Smooth muscle cell of the brain vasculature (primary cell): ENCODE data around the gene RBM18.

Experiments
- DNase-seq: peaks from one replicate; pipeline ENCODE4 v3.0.0-alpha.2; 2012; ENCODE audit warnings: low read depth, low spot score

RBM18 gene, protein sequence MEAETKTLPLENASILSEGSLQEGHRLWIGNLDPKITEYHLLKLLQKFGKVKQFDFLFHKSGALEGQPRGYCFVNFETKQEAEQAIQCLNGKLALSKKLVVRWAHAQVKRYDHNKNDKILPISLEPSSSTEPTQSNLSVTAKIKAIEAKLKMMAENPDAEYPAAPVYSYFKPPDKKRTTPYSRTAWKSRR

GRCh38 chr9:122264360-122265148 is at the start of gene RBM18, which contains the start of gene MRRF:
RBM18 (minus strand) TSS chr9:122264840; CDS start chr9:122261492, 3,348 bp downstream.
MRRF (plus strand) TSS chr9:122264882; CDS start chr9:122270892, 6,010 bp downstream.
- peak; percentile 80 for DNase-seq

DNA sequence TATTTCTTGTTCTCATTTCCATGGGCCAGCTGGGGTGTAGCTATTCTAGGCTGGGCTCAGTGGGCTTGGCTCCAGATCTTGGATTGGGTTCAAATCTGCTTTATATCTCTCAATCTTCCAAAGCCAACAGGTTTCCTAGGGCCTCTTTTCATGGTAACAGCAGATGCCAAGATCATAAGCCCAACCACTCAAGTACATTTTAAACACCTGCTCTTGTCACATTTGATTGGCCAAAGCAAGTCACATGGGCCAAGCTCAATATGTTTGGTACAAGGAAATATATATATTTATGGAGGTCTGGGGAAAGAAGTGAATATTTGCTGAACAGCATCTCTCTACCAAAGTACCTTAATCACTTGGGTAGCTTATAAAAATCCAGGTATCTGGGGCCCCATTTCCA is 49.5 kb upstream of the RBM18 start:
- DNase-seq, result no peak

- no peak for DNase-seq
These were observed 45.2 kb upstream of the RBM18 start for GRCh38 chr9:122309861-122310260.

DNA sequence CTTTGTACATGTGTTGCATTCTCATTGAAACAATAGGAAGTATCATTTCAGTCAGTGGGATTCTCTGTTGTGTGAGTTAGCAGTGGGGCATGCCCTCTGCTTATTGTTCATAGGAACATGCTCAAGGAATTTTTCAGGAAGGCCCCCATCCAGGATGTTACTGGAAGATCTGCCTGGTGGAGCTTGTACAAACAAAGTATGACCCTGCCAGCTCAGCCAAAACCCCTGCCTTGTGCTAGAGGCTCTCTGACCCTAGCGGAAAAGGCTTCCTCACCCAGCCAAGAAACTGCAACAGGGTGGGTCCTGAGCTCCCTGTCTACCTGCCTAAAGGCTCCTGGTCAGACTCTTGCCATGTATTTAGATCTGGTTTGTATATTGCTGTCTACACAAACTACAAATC is 43.3 kb upstream of the RBM18 start:
- DNase-seq, result no peak

DNA sequence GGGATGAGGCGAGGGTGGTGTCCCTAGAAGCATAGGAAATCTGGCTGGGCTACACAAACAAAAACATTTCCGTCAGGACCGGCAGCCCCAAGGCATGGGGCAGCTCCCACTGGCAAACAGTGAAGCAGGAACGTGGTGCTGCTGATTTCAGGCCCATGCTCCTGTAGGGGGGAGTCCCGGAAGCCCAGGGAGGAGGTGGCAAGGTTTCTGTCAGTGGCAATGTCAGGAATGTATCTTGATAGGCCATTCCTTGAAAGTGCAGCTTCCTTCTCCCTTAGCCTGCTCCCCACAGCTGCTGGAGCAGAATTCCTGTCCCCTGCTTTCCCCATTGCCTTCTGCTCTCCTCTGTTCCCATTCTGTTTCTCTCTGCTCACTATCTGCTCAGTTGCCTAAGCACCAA is 42.4 kb upstream of the RBM18 start:
- no peak for DNase-seq

DNA sequence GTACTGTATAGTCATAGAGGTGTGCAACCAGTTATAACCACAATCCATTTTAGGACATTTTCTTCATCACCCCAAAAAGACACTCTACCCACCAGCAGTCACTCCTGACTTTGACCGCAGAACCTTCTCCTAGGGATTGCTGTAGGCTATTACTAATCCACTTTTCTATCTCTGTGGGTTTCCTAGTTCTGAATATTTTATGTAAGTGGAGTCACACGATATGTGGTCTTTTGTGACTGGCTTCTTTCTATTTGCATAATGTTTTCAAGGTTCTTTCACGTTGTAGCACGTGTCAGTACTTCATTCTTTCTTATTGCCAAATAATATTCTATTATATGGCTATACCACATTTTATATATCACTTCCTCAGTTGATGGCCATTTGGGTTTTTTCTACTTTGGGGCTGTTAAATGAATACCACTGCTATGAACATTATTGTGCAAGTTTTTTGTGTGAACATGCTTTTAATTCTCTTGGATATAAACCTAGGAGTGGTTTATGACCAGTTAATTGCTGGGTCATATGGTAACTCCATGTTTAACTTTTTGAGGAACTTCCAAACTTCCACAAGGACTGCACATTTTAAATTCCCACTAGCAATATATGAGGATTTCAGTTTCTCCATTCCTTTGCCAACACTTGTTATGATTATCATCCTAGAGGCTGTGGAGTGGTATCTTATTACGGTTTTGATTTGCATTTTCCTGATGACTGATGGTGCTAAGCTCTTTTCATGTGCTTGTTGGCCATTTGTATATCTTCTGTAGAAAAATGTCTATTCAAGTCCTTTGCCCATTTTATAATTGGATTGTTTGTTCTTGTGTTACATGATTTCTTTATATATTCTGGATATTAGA is 37.8 kb upstream of the RBM18 start:
- DNase-seq, result no peak

- DNase-seq, result no peak
These were observed 32.9 kb upstream of the RBM18 start for GRCh38 chr9:122297512-122297911.

GRCh38 chr9:122294531-122294930 is 29.9 kb upstream of the RBM18 start:
- DNase-seq, result no peak

GRCh38 chr9:122291458-122291857 is 26.8 kb upstream of the RBM18 start:
- no peak for DNase-seq

DNA sequence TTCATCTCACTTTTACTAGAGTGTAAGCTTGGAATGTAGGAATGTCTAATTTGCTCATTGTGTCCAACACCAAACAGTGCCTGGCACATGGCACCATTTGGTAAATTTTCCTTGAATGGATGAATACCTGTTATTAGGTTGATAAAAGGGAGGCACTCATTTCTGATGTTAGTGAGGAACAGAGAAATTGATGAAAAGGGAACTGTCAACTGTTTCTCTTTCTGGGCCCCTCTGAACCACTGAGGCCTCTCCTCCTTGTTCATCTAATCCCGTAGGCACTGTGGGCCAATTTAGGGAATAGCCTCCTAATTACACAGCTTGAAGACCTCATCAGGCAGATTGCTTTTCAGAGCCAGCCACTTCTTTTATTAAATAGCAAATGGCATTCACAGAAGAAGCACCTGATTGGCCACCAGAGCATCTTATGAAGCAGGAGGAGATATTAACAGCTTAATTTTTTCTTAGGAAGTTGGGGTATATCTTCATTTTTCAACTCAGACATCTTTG is 22.6 kb upstream of the RBM18 start:
- no peak for DNase-seq

- no peak for DNase-seq
These were observed 22.1 kb upstream of the RBM18 start for GRCh38 chr9:122286764-122287163.

- no peak for DNase-seq
These were observed 16.7 kb upstream of the RBM18 start for GRCh38 chr9:122281368-122281767.

GRCh38 chr9:122277285-122277897 is 12.8 kb upstream of the RBM18 start:
- no peak for DNase-seq

DNA sequence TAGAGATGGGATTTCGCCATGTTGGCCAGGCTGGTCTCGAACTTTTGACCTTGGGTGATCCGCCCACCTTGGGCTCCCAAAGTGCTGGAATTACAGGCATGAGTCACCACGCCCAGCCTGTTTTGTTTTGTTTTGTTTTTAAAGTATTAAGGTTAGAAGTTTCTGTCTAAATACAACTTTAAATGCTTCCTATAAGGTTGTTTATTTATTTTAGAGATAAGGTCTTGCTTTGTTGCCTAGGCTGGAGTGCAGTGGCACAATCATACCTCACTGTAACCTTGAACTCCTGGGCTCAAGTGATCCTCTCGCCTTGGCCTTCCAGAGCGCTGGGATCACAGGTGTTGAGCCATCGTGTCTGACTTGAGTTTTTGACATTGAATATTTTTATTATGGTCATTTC is 11.5 kb upstream of the RBM18 start:
- no peak for DNase-seq

GRCh38 chr9:122274055-122274454 is 9.4 kb upstream of the RBM18 start:
- DNase-seq, result no peak

GRCh38 chr9:122268041-122268814 is 3.6 kb upstream of the RBM18 start:
- DNase-seq, result no peak

GRCh38 chr9:122265149-122265915 is 692 bp upstream of the RBM18 start:
- DNase-seq, result no peak

DNA sequence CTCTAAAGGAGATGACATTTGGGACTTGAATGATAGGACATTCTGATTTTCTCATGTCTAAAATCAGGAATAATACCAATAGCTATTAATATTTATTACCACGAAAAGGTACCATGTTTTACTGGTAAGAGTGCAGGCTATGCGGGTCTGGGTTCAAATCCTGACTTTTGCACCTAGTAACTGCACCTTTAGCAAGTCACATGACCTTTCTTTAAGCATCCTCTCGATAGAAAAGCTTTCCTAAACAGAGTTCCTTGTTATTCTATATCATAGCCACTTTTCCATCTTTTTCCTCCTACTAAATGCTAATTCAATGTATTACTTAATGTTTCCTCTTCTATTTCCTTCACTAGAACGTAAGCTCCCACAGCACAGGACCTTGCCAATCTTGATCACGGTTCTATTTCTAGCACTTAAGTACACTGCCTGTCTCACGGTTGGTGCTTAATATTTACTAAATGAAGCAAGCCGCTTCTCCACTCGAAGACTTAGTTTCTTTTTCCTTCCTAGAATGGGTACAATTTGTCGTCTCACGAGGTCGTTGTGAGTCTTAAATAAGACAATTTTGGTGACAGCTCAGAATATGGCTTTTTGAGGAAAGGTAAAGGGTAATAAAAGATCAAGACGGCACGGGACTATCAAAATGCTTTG is 816 bp downstream of the RBM18 start:
- no peak for DNase-seq

DNA sequence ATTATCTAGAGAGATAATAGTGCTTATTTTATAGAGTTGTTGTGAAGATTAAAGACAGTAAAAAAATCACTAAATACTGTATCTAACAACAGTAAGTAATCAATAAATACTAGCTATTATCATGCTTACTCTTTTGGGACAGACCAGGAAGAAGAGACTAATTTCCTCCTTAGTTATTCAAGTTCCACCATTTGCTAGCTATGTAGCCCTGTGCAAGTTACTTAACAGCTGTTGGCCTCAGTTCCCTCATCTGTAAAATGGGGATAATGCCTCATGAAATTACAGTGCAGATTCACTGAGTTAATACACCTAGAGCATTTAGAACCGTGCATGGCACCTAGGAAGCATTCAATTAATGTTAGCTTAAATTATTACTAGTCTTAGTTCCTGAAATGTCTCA is 2.6 kb downstream of the RBM18 start:
- no peak for DNase-seq

DNA sequence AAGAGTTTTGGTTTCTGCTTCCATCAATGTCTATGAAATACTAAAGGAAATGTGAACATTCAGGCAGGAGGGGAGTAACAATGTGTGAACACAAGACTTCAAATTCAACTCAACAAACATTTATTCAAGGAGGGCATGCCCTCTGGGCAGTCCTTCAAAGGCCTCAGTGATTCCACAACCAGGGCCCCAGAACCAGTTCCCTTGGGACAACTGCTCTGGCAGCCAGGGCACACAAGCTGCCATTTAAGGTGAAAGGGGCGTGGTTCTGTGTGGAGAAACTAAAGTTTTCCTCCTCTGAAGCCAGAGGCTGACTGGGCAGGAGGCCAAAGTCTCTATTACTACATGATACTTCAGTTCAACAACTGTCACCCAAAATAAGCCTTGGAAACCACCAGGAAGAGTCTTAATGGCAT is 3.2 kb downstream of the RBM18 start:
- peak; percentile 46 for DNase-seq
